GM23338 (cell line): ENCODE data around the gene FER. TPM values are rescaled to one million over a fixed set of nuclear protein-coding genes. Genes with fewer than 3 reads are reported as not detected.

ENCODE experiments used
- ATAC-seq: fragments of 200-7000 bp; cut with Tn5 transposase; 3 replicates; pipeline ENCODE4 v1.9.1; 2020
- DNase-seq: peaks from one replicate; pipeline ENCODE4 v3.0.0-alpha.2; 2015; ENCODE audit warnings: low spot score
- H2AFZ ChIP-seq: fragments of 200-600 bp; sonication (generic); 2 replicates; pipeline ENCODE4 v1.8.0; 2016; ENCODE audit warnings: antibody characterized with exemption, mild to moderate bottlenecking, moderate library complexity
- H3F3A ChIP-seq: fragments of 200-600 bp; sonication (generic); replicated peaks from 2 replicates; pipeline ENCODE4 v1.8.0; 2017; ENCODE audit warnings: antibody characterized with exemption, mixed run types, low read depth
- H3K27ac ChIP-seq: fragments of 200-600 bp; sonication (generic); 2 replicates; pipeline ENCODE4 v1.6.1; 2016; ENCODE audit warnings: low read depth
- H3K27me3 ChIP-seq: fragments of 200-600 bp; sonication (generic); 2 replicates; pipeline ENCODE4 v1.8.0; 2016; ENCODE audit warnings: mild to moderate bottlenecking, mixed run types, moderate library complexity; ENCODE audit not compliant: insufficient read depth
- H3K36me3 ChIP-seq: fragments of 200-600 bp; sonication (generic); 2 replicates; pipeline ENCODE4 v1.8.0; 2016; ENCODE audit warnings: mild to moderate bottlenecking; ENCODE audit not compliant: insufficient read depth
- H3K4me1 ChIP-seq: fragments of 200-600 bp; sonication (generic); 2 replicates; pipeline ENCODE4 v1.8.0; 2016; ENCODE audit warnings: mild to moderate bottlenecking, moderate library complexity; ENCODE audit not compliant: insufficient read depth
- H3K4me2 ChIP-seq: fragments of 200-600 bp; sonication (generic); 2 replicates; pipeline ENCODE4 v1.7.1; 2017; ENCODE audit warnings: mixed run types
- H3K4me3 ChIP-seq: fragments of 200-600 bp; sonication (generic); 2 replicates; pipeline ENCODE4 v1.6.1; 2016; ENCODE audit warnings: mixed run types
- H3K79me2 ChIP-seq: fragments of 200-600 bp; sonication (generic); replicated peaks from 2 replicates; pipeline ENCODE4 v1.8.0; 2017; ENCODE audit warnings: mild to moderate bottlenecking; ENCODE audit not compliant: insufficient read depth
- H3K9me2 ChIP-seq: fragments of 200-600 bp; sonication (generic); 2 replicates; pipeline ENCODE4 v1.8.0; 2017; ENCODE audit not compliant: insufficient read depth
- H4K20me1 ChIP-seq: fragments of 200-600 bp; sonication (generic); replicated peaks from 2 replicates; pipeline ENCODE4 v1.8.0; 2017; ENCODE audit warnings: mild to moderate bottlenecking; ENCODE audit not compliant: insufficient read depth
- H3K27ac Mint-ChIP-seq: 2 replicates; pipeline ENCODE4 v1.8.0; 2020; ENCODE audit warnings: inconsistent platforms, mild to moderate bottlenecking, moderate library complexity, mixed read lengths
- H3K27me3 Mint-ChIP-seq: 3 replicates; pipeline ENCODE4 v1.8.0; 2022; ENCODE audit warnings: low read depth, mild to moderate bottlenecking, moderate library complexity, mixed read lengths, inconsistent platforms; ENCODE audit not compliant: insufficient read depth, poor library complexity
- H3K36me3 Mint-ChIP-seq: 3 replicates; pipeline ENCODE4 v1.8.0; 2021; ENCODE audit warnings: low read depth, mild to moderate bottlenecking, inconsistent platforms, moderate library complexity, mixed read lengths
- H3K4me1 Mint-ChIP-seq: 3 replicates; pipeline ENCODE4 v1.8.0; 2020; ENCODE audit warnings: mild to moderate bottlenecking, inconsistent platforms, mixed read lengths
- H3K4me3 Mint-ChIP-seq: 3 replicates; pipeline ENCODE4 v1.8.0; 2021; ENCODE audit warnings: moderate library complexity, mild to moderate bottlenecking, inconsistent platforms, mixed read lengths
- H3K9me3 Mint-ChIP-seq: 3 replicates; pipeline ENCODE4 v1.8.0; 2020; ENCODE audit warnings: moderate library complexity, mild to moderate bottlenecking, inconsistent platforms, mixed read lengths
- CREB1 ChIP-seq: fragments of 250-450 bp; sonication (Bioruptor Pico); IDR thresholded peaks from 2 replicates; pipeline ENCODE4 v1.5.0; 2020; ENCODE audit warnings: low read depth, mild to moderate bottlenecking, moderate library complexity
- EZH2 ChIP-seq: fragments of 200-600 bp; sonication (generic); IDR thresholded peaks from one replicate; pipeline ENCODE4 v1.8.0; 2017; ENCODE audit warnings: antibody characterized with exemption, mild to moderate bottlenecking, low read depth; ENCODE audit not compliant: unreplicated experiment
- EZH2phosphoT487 ChIP-seq: fragments of 200-600 bp; sonication (generic); IDR thresholded peaks from one replicate; pipeline ENCODE4 v1.8.1; 2018; ENCODE audit warnings: antibody characterized with exemption; ENCODE audit not compliant: unreplicated experiment
- JUNB ChIP-seq: IDR thresholded peaks from one replicate; pipeline ENCODE4 v1.6.1; 2016; ENCODE audit warnings: antibody characterized with exemption; ENCODE audit not compliant: unreplicated experiment
- NANOG ChIP-seq: IDR thresholded peaks from 2 replicates; pipeline ENCODE4 v1.6.1; 2016; ENCODE audit warnings: antibody characterized with exemption, borderline replicate concordance
- POLR2AphosphoS5 ChIP-seq: IDR thresholded peaks from 2 replicates; pipeline ENCODE4 v1.6.1; 2016; ENCODE audit warnings: antibody characterized with exemption, low read depth
- STAT1 ChIP-seq: IDR thresholded peaks from one replicate; pipeline ENCODE4 v1.6.1; 2016; ENCODE audit warnings: antibody characterized with exemption; ENCODE audit not compliant: unreplicated experiment
- ZNF114 ChIP-seq: fragments of 250-450 bp; sonication (Bioruptor Pico); IDR thresholded peaks from 2 replicates; pipeline ENCODE4 v1.5.0; 2020; ENCODE audit warnings: mild to moderate bottlenecking, moderate library complexity
- ZNF331 ChIP-seq: fragments of 250-450 bp; sonication (Bioruptor Pico); IDR thresholded peaks from 2 replicates; pipeline ENCODE4 v1.5.0; 2020; ENCODE audit warnings: low read depth, mild to moderate bottlenecking, moderate library complexity
- polyA plus RNA-seq: library from polyadenylated mRNA; unstranded; fragments of >200 nt; fragmentation: Nextera tagmentation; extraction: Ambion mirVana; gene quantifications from 2 replicates; pipeline ENCODE4 v1.2.1, GENCODE V29; 2016
- total RNA-seq: library from RNA; depleted of rRNA; stranded (reverse); fragments of >200 nt; shearing (Covaris generic); gene quantifications from 2 replicates; pipeline ENCODE4 v1.2.3, GENCODE V29; 2014
- TF ChIP-seq, protein P1 (sequence below): fragments of 250-450 bp; sonication (Bioruptor Pico); IDR thresholded peaks from 2 replicates; pipeline ENCODE4 v1.5.0; 2020; ENCODE audit warnings: mild to moderate bottlenecking, moderate library complexity
- TF ChIP-seq, protein P2 (sequence below): IDR thresholded peaks from 2 replicates; pipeline ENCODE4 v1.6.1; 2016; ENCODE audit warnings: antibody characterized with exemption
- TF ChIP-seq, protein P3 (sequence below), 2 experiments: fragments of 200-600 bp in 1 of 2; sonication (generic) in 1 of 2; conservative IDR thresholded peaks; 2 replicates each; pipeline versions ENCODE4 v1.5.1 to v1.6.1; 2016 to 2017; ENCODE audit warnings: antibody characterized with exemption in 2 of 2, low read depth in 2 of 2, mild to moderate bottlenecking in 2 of 2, moderate library complexity in 1 of 2
- TF ChIP-seq, protein P4 (sequence below): IDR thresholded peaks from one replicate; pipeline ENCODE4 v1.6.1; 2018; ENCODE audit warnings: antibody characterized with exemption; ENCODE audit not compliant: unreplicated experiment

Gene FER
- total and polyA plus RNA-seq, 2 experiments from 2014 or later = 17.4 to 34.8 TPM

DNA sequence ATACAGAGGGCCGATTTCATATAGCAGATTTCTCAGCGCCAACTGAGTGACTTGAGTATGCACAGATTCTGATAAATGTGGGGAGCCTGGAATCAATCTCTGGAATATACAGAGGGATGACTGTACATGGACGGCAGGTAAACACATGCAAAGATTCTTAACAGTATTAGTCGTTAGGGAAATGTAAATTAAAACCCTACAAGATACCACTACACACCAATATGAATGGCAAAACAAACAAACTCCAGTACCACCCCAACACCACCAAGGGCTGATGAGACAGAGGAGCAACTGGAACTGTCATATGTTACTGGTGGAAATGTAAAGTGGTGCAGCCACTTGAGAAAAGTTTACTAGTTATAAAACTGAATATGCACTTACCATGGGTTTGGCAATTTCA, 8.3 kb upstream of the FER start:
- Histone ChIP-seq H3K4me1 (peaks cover 9% of the 10 kb centered on the region; the same call in 1 of the 2 replicates), H3K36me3 (0 out of 2 replicates have a peak, but pooled peaks cover 4% of the 10 kb centered on the region)
- H3K4me1 Mint-ChIP-seq = peaks cover 10% of the 10 kb centered on the region

More for the DNA sequence above, 8.3 kb upstream of the FER start:
- Mint-ChIP-seq H3K36me3 (peaks cover 10% of the 10 kb centered on the region; the same call in 1 of the 3 replicates), H3K27me3 (no peaks in the 10 kb centered on the region), H3K4me3 (no peak overlapping the region), H3K9me3 (peaks cover 3% of the 10 kb centered on the region), H3K27ac (no peak overlapping the region)
- H3K79me2 ChIP-seq = no peaks in the 10 kb centered on the region
- no peak overlapping the region for H3K4me3 ChIP-seq
- no peaks in the 10 kb centered on the region for H3K9me2 ChIP-seq
- ATAC-seq (no peak), DNase-seq (no peak)
- TF ChIP-seq EZH2phosphoT487 (no peak), STAT1 (no peak), POLR2AphosphoS5 (no peak), NANOG (no peak), JUNB (no peak), CREB1 (CRISPR knock-in tag) (no peak), ZNF331 (CRISPR knock-in tag) (no peak), EZH2 (no peak), ZNF114 (CRISPR knock-in tag) (no peak)
- TF ChIP-seq, protein P1, sequence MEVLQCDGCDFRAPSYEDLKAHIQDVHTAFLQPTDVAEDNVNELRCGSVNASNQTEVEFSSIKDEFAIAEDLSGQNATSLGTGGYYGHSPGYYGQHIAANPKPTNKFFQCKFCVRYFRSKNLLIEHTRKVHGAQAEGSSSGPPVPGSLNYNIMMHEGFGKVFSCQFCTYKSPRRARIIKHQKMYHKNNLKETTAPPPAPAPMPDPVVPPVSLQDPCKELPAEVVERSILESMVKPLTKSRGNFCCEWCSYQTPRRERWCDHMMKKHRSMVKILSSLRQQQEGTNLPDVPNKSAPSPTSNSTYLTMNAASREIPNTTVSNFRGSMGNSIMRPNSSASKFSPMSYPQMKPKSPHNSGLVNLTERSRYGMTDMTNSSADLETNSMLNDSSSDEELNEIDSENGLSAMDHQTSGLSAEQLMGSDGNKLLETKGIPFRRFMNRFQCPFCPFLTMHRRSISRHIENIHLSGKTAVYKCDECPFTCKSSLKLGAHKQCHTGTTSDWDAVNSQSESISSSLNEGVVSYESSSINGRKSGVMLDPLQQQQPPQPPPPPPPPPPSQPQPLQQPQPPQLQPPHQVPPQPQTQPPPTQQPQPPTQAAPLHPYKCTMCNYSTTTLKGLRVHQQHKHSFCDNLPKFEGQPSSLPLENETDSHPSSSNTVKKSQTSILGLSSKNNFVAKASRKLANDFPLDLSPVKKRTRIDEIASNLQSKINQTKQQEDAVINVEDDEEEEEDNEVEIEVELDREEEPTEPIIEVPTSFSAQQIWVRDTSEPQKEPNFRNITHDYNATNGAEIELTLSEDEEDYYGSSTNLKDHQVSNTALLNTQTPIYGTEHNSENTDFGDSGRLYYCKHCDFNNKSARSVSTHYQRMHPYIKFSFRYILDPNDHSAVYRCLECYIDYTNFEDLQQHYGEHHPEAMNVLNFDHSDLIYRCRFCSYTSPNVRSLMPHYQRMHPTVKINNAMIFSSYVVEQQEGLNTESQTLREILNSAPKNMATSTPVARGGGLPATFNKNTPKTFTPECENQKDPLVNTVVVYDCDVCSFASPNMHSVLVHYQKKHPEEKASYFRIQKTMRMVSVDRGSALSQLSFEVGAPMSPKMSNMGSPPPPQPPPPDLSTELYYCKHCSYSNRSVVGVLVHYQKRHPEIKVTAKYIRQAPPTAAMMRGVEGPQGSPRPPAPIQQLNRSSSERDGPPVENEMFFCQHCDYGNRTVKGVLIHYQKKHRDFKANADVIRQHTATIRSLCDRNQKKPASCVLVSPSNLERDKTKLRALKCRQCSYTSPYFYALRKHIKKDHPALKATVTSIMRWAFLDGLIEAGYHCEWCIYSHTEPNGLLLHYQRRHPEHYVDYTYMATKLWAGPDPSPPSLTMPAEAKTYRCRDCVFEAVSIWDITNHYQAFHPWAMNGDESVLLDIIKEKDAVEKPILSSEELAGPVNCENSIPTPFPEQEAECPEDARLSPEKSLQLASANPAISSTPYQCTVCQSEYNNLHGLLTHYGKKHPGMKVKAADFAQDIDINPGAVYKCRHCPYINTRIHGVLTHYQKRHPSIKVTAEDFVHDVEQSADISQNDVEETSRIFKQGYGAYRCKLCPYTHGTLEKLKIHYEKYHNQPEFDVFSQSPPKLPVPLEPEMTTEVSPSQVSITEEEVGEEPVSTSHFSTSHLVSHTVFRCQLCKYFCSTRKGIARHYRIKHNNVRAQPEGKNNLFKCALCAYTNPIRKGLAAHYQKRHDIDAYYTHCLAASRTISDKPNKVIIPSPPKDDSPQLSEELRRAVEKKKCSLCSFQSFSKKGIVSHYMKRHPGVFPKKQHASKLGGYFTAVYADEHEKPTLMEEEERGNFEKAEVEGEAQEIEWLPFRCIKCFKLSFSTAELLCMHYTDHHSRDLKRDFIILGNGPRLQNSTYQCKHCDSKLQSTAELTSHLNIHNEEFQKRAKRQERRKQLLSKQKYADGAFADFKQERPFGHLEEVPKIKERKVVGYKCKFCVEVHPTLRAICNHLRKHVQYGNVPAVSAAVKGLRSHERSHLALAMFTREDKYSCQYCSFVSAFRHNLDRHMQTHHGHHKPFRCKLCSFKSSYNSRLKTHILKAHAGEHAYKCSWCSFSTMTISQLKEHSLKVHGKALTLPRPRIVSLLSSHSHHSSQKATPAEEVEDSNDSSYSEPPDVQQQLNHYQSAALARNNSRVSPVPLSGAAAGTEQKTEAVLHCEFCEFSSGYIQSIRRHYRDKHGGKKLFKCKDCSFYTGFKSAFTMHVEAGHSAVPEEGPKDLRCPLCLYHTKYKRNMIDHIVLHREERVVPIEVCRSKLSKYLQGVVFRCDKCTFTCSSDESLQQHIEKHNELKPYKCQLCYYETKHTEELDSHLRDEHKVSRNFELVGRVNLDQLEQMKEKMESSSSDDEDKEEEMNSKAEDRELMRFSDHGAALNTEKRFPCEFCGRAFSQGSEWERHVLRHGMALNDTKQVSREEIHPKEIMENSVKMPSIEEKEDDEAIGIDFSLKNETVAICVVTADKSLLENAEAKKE (CRISPR knock-in tag) = no peak
- TF ChIP-seq, protein P2, sequence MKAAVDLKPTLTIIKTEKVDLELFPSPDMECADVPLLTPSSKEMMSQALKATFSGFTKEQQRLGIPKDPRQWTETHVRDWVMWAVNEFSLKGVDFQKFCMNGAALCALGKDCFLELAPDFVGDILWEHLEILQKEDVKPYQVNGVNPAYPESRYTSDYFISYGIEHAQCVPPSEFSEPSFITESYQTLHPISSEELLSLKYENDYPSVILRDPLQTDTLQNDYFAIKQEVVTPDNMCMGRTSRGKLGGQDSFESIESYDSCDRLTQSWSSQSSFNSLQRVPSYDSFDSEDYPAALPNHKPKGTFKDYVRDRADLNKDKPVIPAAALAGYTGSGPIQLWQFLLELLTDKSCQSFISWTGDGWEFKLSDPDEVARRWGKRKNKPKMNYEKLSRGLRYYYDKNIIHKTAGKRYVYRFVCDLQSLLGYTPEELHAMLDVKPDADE = no peak
- TF ChIP-seq, protein P3, sequence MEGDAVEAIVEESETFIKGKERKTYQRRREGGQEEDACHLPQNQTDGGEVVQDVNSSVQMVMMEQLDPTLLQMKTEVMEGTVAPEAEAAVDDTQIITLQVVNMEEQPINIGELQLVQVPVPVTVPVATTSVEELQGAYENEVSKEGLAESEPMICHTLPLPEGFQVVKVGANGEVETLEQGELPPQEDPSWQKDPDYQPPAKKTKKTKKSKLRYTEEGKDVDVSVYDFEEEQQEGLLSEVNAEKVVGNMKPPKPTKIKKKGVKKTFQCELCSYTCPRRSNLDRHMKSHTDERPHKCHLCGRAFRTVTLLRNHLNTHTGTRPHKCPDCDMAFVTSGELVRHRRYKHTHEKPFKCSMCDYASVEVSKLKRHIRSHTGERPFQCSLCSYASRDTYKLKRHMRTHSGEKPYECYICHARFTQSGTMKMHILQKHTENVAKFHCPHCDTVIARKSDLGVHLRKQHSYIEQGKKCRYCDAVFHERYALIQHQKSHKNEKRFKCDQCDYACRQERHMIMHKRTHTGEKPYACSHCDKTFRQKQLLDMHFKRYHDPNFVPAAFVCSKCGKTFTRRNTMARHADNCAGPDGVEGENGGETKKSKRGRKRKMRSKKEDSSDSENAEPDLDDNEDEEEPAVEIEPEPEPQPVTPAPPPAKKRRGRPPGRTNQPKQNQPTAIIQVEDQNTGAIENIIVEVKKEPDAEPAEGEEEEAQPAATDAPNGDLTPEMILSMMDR (conservative IDR thresholded peaks at IDR 0.05; ENCODE audit: low read depth in 2 of 2) = no peak
- TF ChIP-seq, protein P4, sequence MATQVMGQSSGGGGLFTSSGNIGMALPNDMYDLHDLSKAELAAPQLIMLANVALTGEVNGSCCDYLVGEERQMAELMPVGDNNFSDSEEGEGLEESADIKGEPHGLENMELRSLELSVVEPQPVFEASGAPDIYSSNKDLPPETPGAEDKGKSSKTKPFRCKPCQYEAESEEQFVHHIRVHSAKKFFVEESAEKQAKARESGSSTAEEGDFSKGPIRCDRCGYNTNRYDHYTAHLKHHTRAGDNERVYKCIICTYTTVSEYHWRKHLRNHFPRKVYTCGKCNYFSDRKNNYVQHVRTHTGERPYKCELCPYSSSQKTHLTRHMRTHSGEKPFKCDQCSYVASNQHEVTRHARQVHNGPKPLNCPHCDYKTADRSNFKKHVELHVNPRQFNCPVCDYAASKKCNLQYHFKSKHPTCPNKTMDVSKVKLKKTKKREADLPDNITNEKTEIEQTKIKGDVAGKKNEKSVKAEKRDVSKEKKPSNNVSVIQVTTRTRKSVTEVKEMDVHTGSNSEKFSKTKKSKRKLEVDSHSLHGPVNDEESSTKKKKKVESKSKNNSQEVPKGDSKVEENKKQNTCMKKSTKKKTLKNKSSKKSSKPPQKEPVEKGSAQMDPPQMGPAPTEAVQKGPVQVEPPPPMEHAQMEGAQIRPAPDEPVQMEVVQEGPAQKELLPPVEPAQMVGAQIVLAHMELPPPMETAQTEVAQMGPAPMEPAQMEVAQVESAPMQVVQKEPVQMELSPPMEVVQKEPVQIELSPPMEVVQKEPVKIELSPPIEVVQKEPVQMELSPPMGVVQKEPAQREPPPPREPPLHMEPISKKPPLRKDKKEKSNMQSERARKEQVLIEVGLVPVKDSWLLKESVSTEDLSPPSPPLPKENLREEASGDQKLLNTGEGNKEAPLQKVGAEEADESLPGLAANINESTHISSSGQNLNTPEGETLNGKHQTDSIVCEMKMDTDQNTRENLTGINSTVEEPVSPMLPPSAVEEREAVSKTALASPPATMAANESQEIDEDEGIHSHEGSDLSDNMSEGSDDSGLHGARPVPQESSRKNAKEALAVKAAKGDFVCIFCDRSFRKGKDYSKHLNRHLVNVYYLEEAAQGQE = no peak
- no peak overlapping the region for H3K4me2 ChIP-seq
- no peaks in the 10 kb centered on the region for H3K27me3 ChIP-seq
- H2AFZ ChIP-seq = no peak overlapping the region
- H3K27ac ChIP-seq = no peak overlapping the region
- no peaks in the 10 kb centered on the region for H4K20me1 ChIP-seq
- no peaks in the 10 kb centered on the region for H3F3A ChIP-seq
